Endothelial cell of umbilical vein (primary cell): ENCODE data around the gene NINJ2. TPM values are rescaled to one million over a fixed set of nuclear protein-coding genes. Genes with fewer than 3 reads are reported as not detected.

ENCODE experiments used
- BruUV-seq: library from RNA; stranded (reverse); fragments of 400-500 nt; replicated peaks from 2 replicates; lab custom pipeline; 2021; lab: Mats Ljungman, UMichigan
- CTCF ChIA-PET: fragments of 300-600, 350-600 bp; sonication (Branson Sonifier 250); formaldehyde crosslinking; loops from one replicate; lab custom pipeline; 2021; ENCODE audit warnings: antibody characterized with exemption, inconsistent platforms; lab: Charles Lee
- POLR2A ChIA-PET: fragments of 300-600, 350-600 bp; sonication (Branson Sonifier 250); formaldehyde crosslinking; loops from one replicate; lab custom pipeline; 2021; ENCODE audit warnings: antibody characterized with exemption, inconsistent platforms; lab: Charles Lee
- DNase-seq: peaks from one replicate; pipeline ENCODE4 v3.0.0-alpha.2; 2011; ENCODE audit warnings: low read depth, low spot score
- FAIRE-seq: peaks from 2 replicates; lab custom pipeline; 2011; peaks lifted over from hg19 to GRCh38; lab: Jason Lieb, UNC
- H2AFZ ChIP-seq: 2 replicates; pipeline ENCODE4 v1.6.0; 2012; ENCODE audit warnings: low read depth, low read length, control low read depth, inconsistent platforms
- H3K27ac ChIP-seq: 2 replicates; pipeline ENCODE4 v1.5.1; 2011; ENCODE audit warnings: low read depth, mild to moderate bottlenecking, control low read depth, low read length, moderate library complexity; ENCODE audit not compliant: insufficient read depth
- H3K27me3 ChIP-seq, 2 experiments: 2 replicates each; pipeline versions ENCODE4 v1.6.0 to v1.6.1; 2011; ENCODE audit warnings: low read length in 2 of 2, mixed read lengths in 1 of 2; ENCODE audit not compliant: control insufficient read depth in 2 of 2, insufficient read depth in 2 of 2
- H3K36me3 ChIP-seq, 2 experiments: 2 replicates in 1 of 2; 3 replicates in 1 of 2; pipeline ENCODE4 v1.5.1; 2011; ENCODE audit warnings: low read length in 2 of 2, mild to moderate bottlenecking in 1 of 2, moderate library complexity in 1 of 2; ENCODE audit not compliant: control insufficient read depth in 2 of 2, insufficient read depth in 2 of 2; ENCODE audit errors: extremely low read depth in 1 of 2
- H3K4me1 ChIP-seq: 3 replicates; pipeline ENCODE4 v1.5.1; 2011; ENCODE audit warnings: mild to moderate bottlenecking, low read length; ENCODE audit not compliant: control insufficient read depth, insufficient read depth; ENCODE audit errors: extremely low read depth
- H3K4me2 ChIP-seq: 2 replicates; pipeline ENCODE4 v1.6.1; 2011; ENCODE audit warnings: low read length, control low read depth, mixed read lengths; ENCODE audit not compliant: insufficient read depth
- H3K4me3 ChIP-seq, 3 experiments: fragments of 200-600 bp in 1 of 3; sonication (generic), shearing (Covaris generic) in 1 of 3; replicated peaks in 1 of 3; 2 replicates each; pipeline ENCODE4 v1.5.1; 2011 to 2016; ENCODE audit warnings: control low read depth in 3 of 3, low read length in 3 of 3, mild to moderate bottlenecking in 2 of 3, inconsistent platforms in 1 of 3, low read depth in 1 of 3, moderate library complexity in 1 of 3; ENCODE audit not compliant: insufficient read depth in 1 of 3
- H3K79me2 ChIP-seq: 2 replicates; pipeline ENCODE4 v1.6.0; 2012; ENCODE audit warnings: low read length, inconsistent platforms; ENCODE audit not compliant: control insufficient read depth, insufficient read depth
- H3K9ac ChIP-seq: replicated peaks from 2 replicates; pipeline ENCODE3; 2011; ENCODE audit warnings: low read length, control low read depth; ENCODE audit not compliant: insufficient read depth; ENCODE audit errors: extremely low read depth
- H3K9me1 ChIP-seq: replicated peaks from 3 replicates; pipeline ENCODE4 v1.6.0; 2011; ENCODE audit warnings: mild to moderate bottlenecking, low read length; ENCODE audit not compliant: control insufficient read depth, insufficient read depth; ENCODE audit errors: extremely low read depth
- H3K9me3 ChIP-seq: replicated peaks from 2 replicates; pipeline ENCODE4 v1.5.1; 2012; ENCODE audit warnings: low read length, inconsistent platforms; ENCODE audit not compliant: control insufficient read depth, insufficient read depth
- H4K20me1 ChIP-seq: replicated peaks from 2 replicates; pipeline ENCODE3; 2011; ENCODE audit warnings: mild to moderate bottlenecking, low read length; ENCODE audit not compliant: control insufficient read depth, insufficient read depth; ENCODE audit errors: extremely low read depth
- CTCF ChIP-seq, 2 donors: IDR thresholded peaks; 1 replicate in 1 of 2; 2 replicates in 1 of 2; pipeline ENCODE4 v1.5.1; 2011; ENCODE audit warnings: low read length in 2 of 2, mild to moderate bottlenecking in 2 of 2, moderate library complexity in 2 of 2, control low read depth in 1 of 2, inconsistent platforms in 1 of 2, low read depth in 1 of 2; ENCODE audit not compliant: insufficient read depth in 1 of 2; ENCODE audit errors: extremely low read depth in 1 of 2
- EZH2 ChIP-seq: IDR thresholded peaks from 2 replicates; pipeline ENCODE4 v1.6.1; 2012; ENCODE audit warnings: borderline replicate concordance, low read depth, mild to moderate bottlenecking, moderate library complexity, low read length, inconsistent platforms; ENCODE audit not compliant: severe bottlenecking
- FOS ChIP-seq: IDR thresholded peaks from 2 replicates; pipeline ENCODE4 v1.6.1; 2011; ENCODE audit warnings: mild to moderate bottlenecking, low read length, moderate library complexity, borderline replicate concordance; ENCODE audit not compliant: insufficient read depth
- GATA2 ChIP-seq: IDR thresholded peaks from 2 replicates; pipeline ENCODE4 v1.7.0; 2011; ENCODE audit warnings: low read depth, mild to moderate bottlenecking, moderate library complexity, mixed read lengths, low read length; ENCODE audit not compliant: insufficient read length, insufficient read depth
- JUN ChIP-seq: IDR thresholded peaks from 2 replicates; pipeline ENCODE4 v1.6.1; 2011; ENCODE audit warnings: borderline replicate concordance, low read depth; ENCODE audit not compliant: insufficient read length, insufficient read depth
- MYC ChIP-seq: IDR thresholded peaks from one replicate; pipeline ENCODE4 v1.6.1; 2011; ENCODE audit warnings: mild to moderate bottlenecking, low read depth, low read length
- POLR2A ChIP-seq: IDR thresholded peaks from 2 replicates; pipeline ENCODE4 v1.6.1; 2012; ENCODE audit warnings: low read depth, mild to moderate bottlenecking, control low read depth, low read length
- POLR2AphosphoS5 ChIP-seq: IDR thresholded peaks from 2 replicates; pipeline ENCODE4 v1.6.1; 2012; ENCODE audit warnings: low read depth, mild to moderate bottlenecking, control low read depth, low read length, moderate library complexity; ENCODE audit not compliant: insufficient read depth
- dilution Hi-C: fragments of 300-500 bp; cut with MboI; formaldehyde crosslinking; loops from one replicate; pipeline ENCODE4 v1.15.0; 2019; ENCODE audit warnings: low sequenced_read_pairs; ENCODE audit not compliant: extremely low pct_ligation_motif_present
- intact Hi-C: fragments of 100-400 bp; cut with micrococcal nuclease; formaldehyde crosslinking; loops from one replicate; pipeline ENCODE4 v1.10.0; 2022
- polyA plus RNA-seq, 4 experiments: library from polyadenylated mRNA; depleted of rRNA in 3 of 4; stranded (reverse) in 3 of 4; unstranded in 1 of 4; fragments of >200 nt; gene quantifications; 2 replicates each; pipeline versions ENCODE4 v1.2.1 to v1.2.3, GENCODE V29; 2011 to 2012; ENCODE audit warnings: missing spikeins in 1 of 4
- total RNA-seq: library from RNA; stranded (reverse); gene quantifications from 2 replicates; pipeline ENCODE4 v1.2.3, GENCODE V29; 2021
- TF ChIP-seq, protein P1 (sequence below): IDR thresholded peaks from 2 replicates; pipeline ENCODE4 v1.6.1; 2011; ENCODE audit not compliant: insufficient read depth, insufficient read length

NINJ2 gene
- total and polyA plus RNA-seq, 2 donors (not counting 3 experiments of a cell fraction or from before 2014, with no cell fraction given): 0.75 to 4.4 TPM

DNA sequence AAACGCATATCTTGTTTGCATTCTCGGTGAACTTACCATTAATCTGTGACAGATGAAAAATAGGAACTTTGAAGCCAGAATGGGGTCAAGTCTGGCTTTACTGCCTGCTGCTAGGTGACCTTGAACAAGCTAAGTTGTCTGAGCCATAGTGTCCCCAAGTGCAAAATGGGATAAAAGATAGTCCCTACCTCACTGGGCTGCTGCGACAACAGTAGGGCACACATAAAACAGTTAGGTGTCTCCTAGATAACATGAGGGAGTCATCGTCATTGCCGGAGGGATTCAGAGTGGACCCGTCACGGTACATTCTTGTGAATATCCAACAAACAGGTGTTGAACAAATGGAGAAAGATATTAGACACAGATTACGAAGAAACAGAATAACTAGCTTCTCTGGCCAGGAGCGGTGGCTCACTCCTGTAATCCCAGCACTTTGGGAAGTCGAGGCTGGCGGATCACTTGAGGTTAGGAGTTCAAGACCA, 71.2 kb downstream of the NINJ2 start:
- POLR2A ChIA-PET: no interaction called here
- Histone ChIP-seq H3K9me3 (no peaks in the 10 kb centered on the region), H3K9ac (no peak overlapping the region), H3K27ac (no peak overlapping the region), H3K4me1 (no peaks in the 10 kb centered on the region), H4K20me1 (no peaks in the 10 kb centered on the region), H3K36me3 (no peaks in the 10 kb centered on the region), H3K4me2 (no peak overlapping the region), H3K27me3 (peaks cover 3 to 7% of the 10 kb centered on the region in 2 experiments), H3K79me2 (no peaks in the 10 kb centered on the region), H2AFZ (no peak overlapping the region), H3K9me1 (no peaks in the 10 kb centered on the region), H3K4me3 (no peak overlapping the region)
- intact Hi-C loops: no loop called here
- BruUV-seq: no TSS peak
- no peak for TF ChIP-seq POLR2AphosphoS5
- FAIRE-seq: no peak
- dilution Hi-C loops: no loop called here
- DNase-seq: no peak
- CTCF ChIA-PET: interaction anchor here (1.0 to 4.1 kb wide), 6 partner anchors 11 to 991 kb away, joined by 3 to 14 read pairs (median 6); partner anchors contain the start of gene WNK1

DNA sequence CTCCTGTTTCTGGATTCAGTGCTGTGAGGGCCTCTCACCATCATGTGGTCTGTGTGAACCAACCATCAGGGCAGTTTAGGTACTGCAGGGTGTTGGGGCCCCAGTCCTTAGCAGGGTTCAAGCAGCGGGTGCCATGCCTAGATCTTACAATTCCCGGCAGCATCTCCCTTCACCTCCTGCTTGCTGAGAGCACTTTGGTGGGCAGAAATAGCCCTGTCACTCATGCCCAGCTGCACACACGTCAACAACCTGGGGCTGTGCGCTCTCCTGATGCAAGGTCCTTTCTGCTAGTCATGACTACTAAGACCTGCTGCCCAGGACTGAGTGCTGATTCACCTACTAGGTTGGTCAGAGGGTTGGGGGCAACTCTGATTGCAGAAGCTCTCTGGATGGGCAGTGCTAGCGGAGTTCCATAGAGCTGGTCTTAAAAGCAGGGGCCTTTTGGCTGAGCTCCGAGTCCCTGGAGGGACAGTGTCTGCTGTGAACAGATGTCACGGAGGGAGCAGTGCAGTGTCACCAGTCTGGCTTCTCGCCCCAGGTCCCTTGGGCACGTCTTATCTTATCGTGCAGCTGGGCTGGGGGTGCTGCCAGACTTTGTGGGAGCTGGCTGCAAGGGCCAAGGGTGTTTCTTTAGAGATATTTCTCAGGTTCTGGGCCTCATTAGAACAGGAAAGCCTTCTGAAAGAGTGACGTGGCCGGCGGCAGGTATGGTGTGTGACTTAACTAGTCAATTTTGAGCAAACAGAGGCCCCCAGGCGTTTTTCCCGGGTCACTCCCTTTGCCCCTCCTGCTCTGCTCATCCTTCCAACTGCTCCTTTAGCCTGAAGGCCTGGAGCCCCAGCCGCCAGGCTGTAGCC, 71.8 kb downstream of the NINJ2 start:
- H3K9me3 ChIP-seq: no peaks in the 10 kb centered on the region
- H3K36me3 ChIP-seq: no peaks in the 10 kb centered on the region
- TF ChIP-seq CTCF (IDR thresholded peaks at IDR 0.05; ENCODE audit: extremely low read depth in 1 of 2, insufficient read depth in 1 of 2, low read depth in 1 of 2, low read length in 2 of 2) (no peak), JUN (no peak), EZH2 (no peak), POLR2A (no peak), GATA2 (no peak), MYC (no peak), POLR2AphosphoS5 (no peak), FOS (no peak)
- TF ChIP-seq, protein P1, sequence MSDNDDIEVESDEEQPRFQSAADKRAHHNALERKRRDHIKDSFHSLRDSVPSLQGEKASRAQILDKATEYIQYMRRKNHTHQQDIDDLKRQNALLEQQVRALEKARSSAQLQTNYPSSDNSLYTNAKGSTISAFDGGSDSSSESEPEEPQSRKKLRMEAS: no peak
- no peak overlapping the region for H3K4me3 ChIP-seq
- no TSS peak for BruUV-seq
- no peak overlapping the region for H3K27ac ChIP-seq
- H2AFZ ChIP-seq: no peak overlapping the region
- H3K9ac ChIP-seq: no peak overlapping the region
- intact Hi-C loops: no loop called here
- no peaks in the 10 kb centered on the region for H3K9me1 ChIP-seq
- DNase-seq: no peak
- H3K79me2 ChIP-seq: no peaks in the 10 kb centered on the region
- peaks cover 3 to 7% of the 10 kb centered on the region in 2 experiments for H3K27me3 ChIP-seq
- H3K4me2 ChIP-seq: no peak overlapping the region
- no peaks in the 10 kb centered on the region for H4K20me1 ChIP-seq
- CTCF ChIA-PET: interaction anchor here (1.2 to 4.1 kb wide), 4 partner anchors 12 to 161 kb away, joined by 4 to 14 read pairs (median 10); partner anchors contain the start of gene WNK1
- POLR2A ChIA-PET: no interaction called here
- H3K4me1 ChIP-seq: no peaks in the 10 kb centered on the region
- dilution Hi-C loops: no loop called here
- no peak for FAIRE-seq
